HFFc6 (cell line): ENCODE data around the gene GADD45G. TPM values are rescaled to one million over a fixed set of nuclear protein-coding genes. Genes with fewer than 3 reads are reported as not detected.

ENCODE experiments used
- DNase-seq: peaks from one replicate; pipeline ENCODE4 v3.0.0-alpha.2; 2018
- H3K27ac Mint-ChIP-seq: 2 replicates; pipeline ENCODE4 v1.8.0; 2020; ENCODE audit warnings: mild to moderate bottlenecking, mixed read lengths
- H3K27me3 Mint-ChIP-seq: 2 replicates; pipeline ENCODE4 v1.8.0; 2021; ENCODE audit warnings: mild to moderate bottlenecking, moderate library complexity, mixed read lengths; ENCODE audit not compliant: insufficient read depth
- H3K36me3 Mint-ChIP-seq: 2 replicates; pipeline ENCODE4 v1.8.0; 2021; ENCODE audit warnings: low read depth, mixed read lengths
- H3K4me1 Mint-ChIP-seq: 2 replicates; pipeline ENCODE4 v1.8.0; 2020; ENCODE audit warnings: low read depth, mixed read lengths
- H3K4me3 Mint-ChIP-seq: 2 replicates; pipeline ENCODE4 v1.8.0; 2020; ENCODE audit warnings: mild to moderate bottlenecking, moderate library complexity, mixed read lengths
- H3K9me3 Mint-ChIP-seq: 2 replicates; pipeline ENCODE4 v1.8.0; 2020; ENCODE audit warnings: mild to moderate bottlenecking, mixed read lengths
- CTCF ChIP-seq: fragments of 200-600 bp; sonication (generic); IDR thresholded peaks from 2 replicates; pipeline ENCODE4 v1.5.0; 2021; ENCODE audit warnings: antibody characterized with exemption, mild to moderate bottlenecking
- total RNA-seq, 6 experiments: library from RNA; stranded (reverse); fragmentation: NEBNext Ultra II Directional; extraction: Animal tissue kit (Norgen Biotek cat#: 25700); gene quantifications; 2 replicates in 1 of 6; 3 replicates in 5 of 6; pipeline ENCODE4 v1.2.3, GENCODE V29; 2021

Gene GADD45G
- total RNA-seq, 6 experiments from 2014 or later = 0.16 to 0.38 (median 0.24) TPM; not detected in 2

DNA sequence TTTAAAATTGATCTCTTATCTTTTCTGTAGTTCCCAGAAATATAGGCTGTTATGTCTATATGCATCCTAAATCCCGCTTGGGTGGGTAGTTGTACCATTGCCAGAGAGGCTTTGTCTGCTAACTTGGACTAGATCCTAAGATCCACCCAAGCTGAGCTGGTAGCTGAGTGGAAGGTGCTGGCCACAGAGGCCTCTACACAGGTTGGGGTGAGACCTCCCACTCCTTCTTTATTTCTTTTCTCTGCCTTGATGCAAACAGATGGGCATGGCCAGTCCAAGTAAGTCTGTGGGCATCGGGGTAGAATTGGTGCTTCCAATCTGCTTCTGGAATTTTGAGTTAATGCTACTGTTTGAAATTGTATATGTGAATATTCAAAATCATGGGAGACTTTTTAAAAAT, 14.4 kb upstream of the GADD45G start:
- H3K27ac Mint-ChIP-seq = no peak overlapping the region
- peaks cover 7% of the 10 kb centered on the region for H3K4me1 Mint-ChIP-seq
- peaks cover 8% of the 10 kb centered on the region for H3K27me3 Mint-ChIP-seq
- no peak overlapping the region for H3K4me3 Mint-ChIP-seq
- no peaks in the 10 kb centered on the region for H3K36me3 Mint-ChIP-seq
- no peaks in the 10 kb centered on the region for H3K9me3 Mint-ChIP-seq
- DNase-seq = no peak
- no peak for TF ChIP-seq CTCF

GRCh38 chr9:89591274-89592212, 13.3 kb upstream of the GADD45G start:
- no peak for TF ChIP-seq CTCF
- Mint-ChIP-seq H3K9me3 (no peaks in the 10 kb centered on the region), H3K4me1 (peaks cover 7% of the 10 kb centered on the region), H3K36me3 (no peaks in the 10 kb centered on the region), H3K27me3 (peaks cover 8% of the 10 kb centered on the region), H3K4me3 (no peak overlapping the region), H3K27ac (no peak overlapping the region)
- no peak for DNase-seq

GRCh38 chr9:89592213-89592815, 12.5 kb upstream of the GADD45G start:
- H3K27ac Mint-ChIP-seq = no peak overlapping the region
- TF ChIP-seq CTCF = no peak
- no peaks in the 10 kb centered on the region for H3K9me3 Mint-ChIP-seq
- DNase-seq = no peak
- H3K4me3 Mint-ChIP-seq = no peak overlapping the region
- peaks cover 7% of the 10 kb centered on the region for H3K4me1 Mint-ChIP-seq
- peaks cover 8% of the 10 kb centered on the region for H3K27me3 Mint-ChIP-seq
- H3K36me3 Mint-ChIP-seq = no peaks in the 10 kb centered on the region

DNA sequence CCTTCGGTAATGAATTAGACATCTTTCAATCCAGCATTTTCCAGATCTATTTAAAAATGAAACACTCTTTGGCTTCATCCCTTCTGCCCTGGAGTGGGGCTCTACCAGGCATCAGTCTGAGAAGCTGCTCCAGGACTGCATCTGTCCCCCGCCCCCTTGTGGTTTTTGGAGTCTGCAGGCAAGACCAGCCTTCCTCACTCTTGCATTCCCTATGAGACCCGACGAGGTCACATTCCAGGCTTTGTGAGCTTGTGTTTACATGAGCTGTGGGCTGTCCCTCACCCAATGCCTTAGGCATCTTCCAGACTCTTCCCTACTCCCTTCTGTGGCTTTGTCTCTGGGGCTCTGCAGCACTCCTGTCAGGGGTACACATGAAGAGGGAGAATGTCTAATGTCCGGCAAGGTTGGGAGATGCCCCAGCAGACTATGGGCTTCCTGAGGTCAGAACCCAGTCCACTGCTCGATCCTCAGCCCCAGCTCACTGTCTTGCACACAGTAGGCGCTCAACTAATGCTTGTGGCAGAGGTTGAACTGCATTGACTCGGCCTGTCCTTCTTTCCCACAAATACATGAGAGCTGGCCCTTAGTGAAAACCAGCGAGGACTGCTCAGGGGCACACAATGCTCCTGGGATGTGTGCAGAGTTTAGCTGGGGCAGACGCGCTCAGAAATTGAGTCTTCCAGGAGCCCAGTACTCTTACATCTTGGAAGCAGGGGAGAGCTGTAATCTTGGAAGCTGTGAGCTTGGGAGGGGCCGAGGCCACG, 11.7 kb upstream of the GADD45G start:
- no peaks in the 10 kb centered on the region for H3K9me3 Mint-ChIP-seq
- peaks cover 7% of the 10 kb centered on the region for H3K27me3 Mint-ChIP-seq
- peak; percentile 33 for DNase-seq
- H3K4me1 Mint-ChIP-seq = peaks cover 7% of the 10 kb centered on the region
- H3K4me3 Mint-ChIP-seq = no peak overlapping the region
- no peaks in the 10 kb centered on the region for H3K36me3 Mint-ChIP-seq
- peak; percentile 15; the same call in 1 of the 2 replicates for TF ChIP-seq CTCF
- no peak overlapping the region for H3K27ac Mint-ChIP-seq

- Mint-ChIP-seq H3K4me1 (peaks cover 7% of the 10 kb centered on the region), H3K27me3 (peaks cover 7% of the 10 kb centered on the region), H3K4me3 (no peak overlapping the region), H3K27ac (no peak overlapping the region), H3K9me3 (no peaks in the 10 kb centered on the region), H3K36me3 (no peaks in the 10 kb centered on the region)
- TF ChIP-seq CTCF = peak; percentile 79
- DNase-seq = peak; percentile 10
Observed at GRCh38 chr9:89593727-89594427, 10.9 kb upstream of the GADD45G start.
